ENCODE data around the gene KLHL26.
"Not testable (repeated sequence)": the region's sequence is repeated elsewhere in the genome, so short reads cannot be mapped to it uniquely, and the experiment has no call there.

Gene KLHL26, protein sequence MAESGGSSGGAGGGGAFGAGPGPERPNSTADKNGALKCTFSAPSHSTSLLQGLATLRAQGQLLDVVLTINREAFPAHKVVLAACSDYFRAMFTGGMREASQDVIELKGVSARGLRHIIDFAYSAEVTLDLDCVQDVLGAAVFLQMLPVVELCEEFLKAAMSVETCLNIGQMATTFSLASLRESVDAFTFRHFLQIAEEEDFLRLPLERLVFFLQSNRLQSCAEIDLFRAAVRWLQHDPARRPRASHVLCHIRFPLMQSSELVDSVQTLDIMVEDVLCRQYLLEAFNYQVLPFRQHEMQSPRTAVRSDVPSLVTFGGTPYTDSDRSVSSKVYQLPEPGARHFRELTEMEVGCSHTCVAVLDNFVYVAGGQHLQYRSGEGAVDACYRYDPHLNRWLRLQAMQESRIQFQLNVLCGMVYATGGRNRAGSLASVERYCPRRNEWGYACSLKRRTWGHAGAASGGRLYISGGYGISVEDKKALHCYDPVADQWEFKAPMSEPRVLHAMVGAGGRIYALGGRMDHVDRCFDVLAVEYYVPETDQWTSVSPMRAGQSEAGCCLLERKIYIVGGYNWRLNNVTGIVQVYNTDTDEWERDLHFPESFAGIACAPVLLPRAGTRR

GRCh38 chr19:18636969-18637629, at the start of gene KLHL26:
KLHL26 (plus strand) TSS chr19:18637028; CDS start chr19:18637055, 27 bp downstream.
- FAIRE-seq: no peak

DNA sequence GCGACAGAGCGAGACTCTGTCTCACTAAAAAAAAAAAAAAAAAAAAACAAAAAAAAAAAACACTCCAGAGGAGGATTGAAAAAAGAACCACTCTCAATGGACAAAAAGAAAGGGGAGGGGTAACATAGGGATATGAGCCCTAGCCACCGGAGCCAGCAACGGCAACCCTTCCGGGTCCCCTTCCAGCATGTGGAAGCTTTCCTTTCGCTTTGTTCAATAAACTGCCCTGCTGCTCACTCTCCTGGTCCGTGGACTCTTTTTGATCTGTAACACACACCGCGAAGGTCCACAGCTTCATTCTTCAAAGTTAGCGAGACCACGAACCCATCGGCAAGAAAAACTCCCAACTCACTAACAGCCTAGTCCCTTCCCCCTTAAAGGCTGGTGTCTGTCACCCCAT, 49.3 kb upstream of the KLHL26 start:
- FAIRE-seq: no peak

DNA sequence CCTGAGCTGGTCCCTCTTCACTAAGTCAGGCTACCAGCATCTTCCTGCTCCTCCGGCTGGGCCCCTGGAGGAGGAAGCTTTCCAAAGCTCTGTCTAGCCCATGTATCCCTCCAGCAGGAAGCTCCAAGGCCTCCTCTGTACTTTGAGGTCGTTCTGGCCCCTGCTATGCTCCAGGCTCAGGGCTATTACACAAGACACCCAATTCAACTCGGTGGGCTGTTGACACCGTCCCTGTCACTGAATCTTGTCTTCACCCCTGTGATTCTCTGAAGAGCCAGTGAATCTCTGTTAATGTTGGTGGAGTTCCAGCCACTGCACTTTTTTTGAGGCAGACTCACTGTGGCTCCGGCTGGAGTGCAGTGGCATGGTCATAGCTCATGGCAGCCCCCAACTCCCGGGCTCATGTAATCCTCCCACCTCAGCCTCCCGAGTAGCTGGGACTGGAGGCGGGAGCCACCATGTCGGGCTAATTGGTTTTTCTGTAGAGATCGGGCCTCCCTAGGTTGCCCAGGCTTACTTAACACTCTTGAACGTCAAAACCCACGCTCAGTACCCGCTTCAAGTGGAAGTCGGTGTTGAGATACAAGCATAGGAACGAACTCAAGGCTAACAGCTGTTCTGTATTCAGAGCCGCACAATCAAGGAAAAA, 48.7 kb upstream of the KLHL26 start:
- no peak for FAIRE-seq

DNA sequence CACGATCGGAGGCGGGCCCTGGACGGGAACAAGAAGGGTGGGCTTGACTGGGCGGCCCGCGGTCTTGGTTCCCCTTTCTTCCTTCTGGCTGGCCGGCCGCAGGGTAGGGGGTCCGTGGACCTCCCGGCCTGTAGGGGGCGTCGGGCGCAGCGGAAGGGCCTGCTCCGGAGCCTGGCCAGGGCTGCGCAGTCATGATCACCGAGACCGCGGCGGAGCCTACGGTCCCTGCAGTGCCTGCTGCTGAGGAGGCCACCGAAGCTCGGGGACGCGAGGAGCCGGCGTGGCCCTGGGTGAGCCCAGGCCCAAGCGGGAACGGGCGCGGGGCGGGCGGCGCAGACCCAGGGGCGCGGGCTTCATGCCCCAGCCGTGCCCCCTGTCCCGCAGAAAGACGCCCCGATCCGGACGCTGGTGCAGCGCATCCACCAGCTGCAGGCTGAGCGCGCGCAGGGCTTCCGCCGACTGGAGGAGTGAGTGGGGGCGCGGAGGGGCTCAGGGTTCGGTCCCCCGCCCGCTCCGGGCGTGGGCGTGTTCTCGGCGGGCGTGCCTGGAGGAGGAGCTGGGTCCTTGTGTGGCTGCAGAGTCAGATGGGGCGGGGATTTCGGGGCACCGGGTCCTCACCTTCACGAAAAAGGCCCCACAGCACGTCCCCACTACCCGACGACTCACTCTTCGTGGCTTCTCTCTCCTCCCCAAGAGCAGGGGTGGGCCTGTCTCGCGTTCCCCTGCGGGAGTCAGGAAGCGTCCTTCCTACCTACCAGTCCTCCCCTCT, 48.0 kb upstream of the KLHL26 start, which contains the start of gene REX1BD:
TSS of gene REX1BD (plus strand) at position 188 of the 769 bp plus-strand sequence. CDS start at position 192, 4 bp downstream.
- no peak for FAIRE-seq

DNA sequence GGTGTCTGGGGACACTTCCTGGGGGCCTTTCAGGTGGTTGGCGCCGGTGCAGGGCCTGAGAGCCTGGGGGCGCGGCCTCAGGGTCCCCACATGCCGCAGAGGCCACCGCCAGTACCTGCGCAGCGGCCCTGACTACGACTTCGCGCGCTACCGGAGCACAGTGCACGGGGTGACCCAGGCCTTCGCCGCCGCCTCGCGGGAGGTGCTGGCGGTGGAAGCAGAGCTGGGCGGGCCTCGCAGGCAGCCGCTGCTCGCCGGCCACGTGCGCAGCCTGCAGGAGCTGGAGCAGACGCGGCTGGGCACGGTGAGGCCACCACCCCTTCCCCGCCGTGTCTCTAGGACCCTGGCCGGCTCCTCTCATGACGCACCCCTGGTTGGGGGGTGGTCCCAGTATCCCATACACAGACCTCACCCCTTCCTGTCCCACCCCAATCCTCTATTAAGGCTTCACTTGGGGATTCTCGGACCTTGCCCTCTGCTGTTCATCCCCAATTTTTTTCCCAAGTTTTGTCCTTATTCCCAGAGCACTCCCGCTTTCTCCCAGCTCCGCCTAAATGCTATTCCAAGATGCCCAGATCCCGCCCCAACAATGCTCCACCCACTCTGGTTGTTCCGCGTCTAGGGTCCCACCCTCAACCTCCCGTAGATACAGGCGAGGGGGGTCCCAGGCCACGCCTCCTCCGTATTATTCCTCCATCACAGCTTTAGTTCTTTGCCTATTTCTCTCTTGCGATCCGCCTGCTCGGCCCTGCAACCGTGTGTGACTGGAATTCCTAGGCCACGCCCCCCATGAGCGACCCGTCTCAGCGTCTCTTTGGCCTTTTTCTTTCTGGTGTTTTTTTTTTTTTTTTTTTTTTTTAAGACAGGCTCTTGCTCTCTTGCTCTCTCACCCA, 47.2 kb upstream of the KLHL26 start:
- FAIRE-seq: no peak

GRCh38 chr19:18590273-18591272, 46.3 kb upstream of the KLHL26 start:
- FAIRE-seq: no peak

DNA sequence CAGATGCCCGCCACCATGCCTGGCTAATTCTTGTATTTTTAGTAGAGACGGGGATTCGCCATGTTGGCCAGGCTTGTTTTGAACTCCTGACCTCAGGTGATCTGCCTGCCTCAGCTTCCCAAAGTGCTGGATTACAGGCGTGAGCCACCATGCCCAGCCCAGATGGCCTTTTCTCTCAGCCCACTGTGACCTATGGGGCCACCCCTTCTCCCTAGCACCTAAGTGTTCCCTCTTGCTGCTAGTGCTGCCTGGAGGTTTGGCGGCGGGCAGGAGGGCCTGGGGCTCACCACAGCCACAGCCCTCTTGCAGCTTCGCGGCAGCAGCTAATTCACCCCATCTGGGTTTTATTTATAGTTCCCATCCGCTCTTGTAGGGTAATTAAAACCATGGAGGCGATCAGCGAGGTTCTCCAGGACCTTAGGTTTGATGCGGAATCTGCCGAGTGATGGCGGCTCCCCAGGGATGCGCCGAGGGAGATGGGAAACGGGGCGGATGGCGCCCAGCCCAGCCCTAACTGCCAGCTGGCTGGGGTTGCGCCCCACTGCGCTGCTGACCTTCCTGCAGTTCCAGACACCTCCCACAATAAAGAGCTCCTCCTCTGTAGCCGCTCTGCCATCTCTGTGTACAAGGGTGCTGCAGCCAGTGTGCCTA, 45.0 kb upstream of the KLHL26 start:
- FAIRE-seq: no peak

GRCh38 chr19:18592732-18593131, 44.1 kb upstream of the KLHL26 start:
- FAIRE-seq: not testable (repeated sequence)

DNA sequence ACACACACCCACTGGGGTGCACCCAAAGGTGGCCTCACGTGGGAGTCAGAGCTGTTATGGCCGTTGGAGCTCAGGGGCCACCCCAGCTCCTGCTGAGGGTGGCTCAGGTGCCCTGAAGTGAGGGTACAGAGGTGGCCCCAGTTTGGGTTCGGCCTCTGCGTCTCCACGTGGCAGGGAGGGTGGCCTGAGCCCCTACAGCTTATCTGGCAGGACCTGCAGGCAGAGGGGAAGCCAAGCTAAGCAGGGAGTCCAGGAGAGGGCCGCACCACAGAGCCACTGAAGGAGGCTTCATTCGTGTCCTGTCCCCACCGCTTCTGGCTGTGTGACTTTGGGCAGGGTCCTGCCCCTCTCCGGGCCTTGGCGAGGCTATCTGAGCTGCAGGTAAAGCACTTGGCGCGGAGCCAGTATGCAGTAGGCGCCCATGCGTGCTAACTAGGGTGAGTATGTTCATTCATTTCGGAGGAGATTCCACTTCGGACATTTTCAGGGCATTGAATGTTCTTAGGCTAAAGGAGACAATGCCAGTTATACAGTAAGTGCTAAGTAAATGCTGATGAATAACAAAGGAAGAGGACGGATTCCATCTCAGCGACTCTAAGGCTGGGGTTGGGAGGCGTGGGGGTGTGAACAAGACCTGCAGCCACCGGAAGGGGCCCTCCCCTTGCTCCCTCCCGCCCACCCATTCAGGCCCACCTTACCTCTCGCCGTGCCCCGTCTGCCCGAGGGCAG, 43.3 kb upstream of the KLHL26 start:
- no peak for FAIRE-seq

GRCh38 chr19:18594096-18594823, 42.6 kb upstream of the KLHL26 start:
- FAIRE-seq: no peak

GRCh38 chr19:18594824-18595373, 41.9 kb upstream of the KLHL26 start:
- FAIRE-seq: no peak

- no peak for FAIRE-seq
Measured at GRCh38 chr19:18595475-18595874, 41.4 kb upstream of the KLHL26 start.

DNA sequence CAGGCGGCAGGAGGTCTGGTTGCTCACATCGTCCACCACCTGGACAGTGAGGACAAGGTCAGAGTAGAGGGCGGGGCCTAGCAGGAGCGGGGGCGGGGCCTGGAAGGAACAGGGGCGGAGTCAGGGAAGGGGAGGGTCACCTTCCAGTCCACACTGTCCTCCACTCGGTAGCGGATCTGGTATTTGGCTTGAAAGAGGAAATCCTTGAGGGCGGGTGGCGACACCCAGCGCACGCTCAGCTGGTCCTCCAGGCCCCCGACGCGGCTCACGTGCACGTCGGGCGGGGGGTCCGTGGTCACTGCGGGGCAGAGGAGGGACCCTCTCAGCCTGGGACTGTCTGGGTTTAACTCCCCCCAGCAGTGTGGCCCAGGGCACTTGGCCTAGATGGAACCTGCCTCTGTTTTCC, 40.1 kb upstream of the KLHL26 start:
- no peak for FAIRE-seq

DNA sequence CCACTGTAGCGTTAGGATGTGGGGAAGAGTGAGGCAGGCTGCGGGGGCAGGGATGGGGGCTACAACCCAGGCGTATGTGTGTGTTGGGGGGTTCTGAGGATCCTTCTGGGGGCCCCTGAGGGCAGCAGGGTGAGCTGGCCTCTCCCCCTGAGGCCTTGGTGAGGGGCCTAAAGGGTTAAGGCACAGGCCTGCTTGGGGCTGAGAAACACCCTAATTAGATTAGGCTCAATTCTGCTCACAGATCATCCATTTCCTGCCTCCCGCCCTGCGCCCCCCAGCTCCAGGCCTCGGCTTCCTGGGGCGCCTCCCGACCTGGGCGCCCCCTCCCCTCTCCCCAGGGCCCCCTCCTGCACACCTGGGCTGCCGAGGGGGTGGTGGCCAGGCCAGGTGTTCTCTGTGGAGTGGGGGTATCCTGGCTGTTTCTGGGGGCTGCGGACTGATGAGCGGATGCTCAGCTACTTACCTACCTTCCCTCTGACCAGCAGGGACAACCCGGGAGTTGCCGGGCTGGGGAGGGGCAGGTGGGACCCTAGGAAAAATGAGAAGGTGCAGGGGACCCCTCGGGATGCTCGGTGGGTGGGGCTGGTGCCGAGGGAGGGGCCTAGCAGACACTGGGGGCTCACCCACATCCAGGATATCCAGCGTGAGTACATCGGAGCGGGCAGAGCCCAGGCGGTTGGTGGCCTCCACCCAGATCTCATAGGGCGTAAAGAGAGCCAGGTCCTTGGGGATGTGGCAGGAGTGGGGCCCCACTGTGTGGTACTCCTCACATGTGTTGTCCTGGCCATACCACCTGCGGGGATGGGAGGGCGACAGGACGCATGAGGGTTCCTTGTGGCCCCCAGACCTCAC, 38.8 kb upstream of the KLHL26 start:
- FAIRE-seq: no peak

GRCh38 chr19:18599485-18599884, 37.3 kb upstream of the KLHL26 start:
- no peak for FAIRE-seq

- not testable (repeated sequence) for FAIRE-seq
Measured at GRCh38 chr19:18600692-18601397, 36.0 kb upstream of the KLHL26 start.

Measured in islet of Langerhans (tissue), 1 donor.